ENCODE data around the gene RAB3GAP1. TPM values are rescaled to one million over a fixed set of nuclear protein-coding genes. Genes with fewer than 3 reads are reported as not detected.

RAB3GAP1 gene
- total and polyA plus RNA-seq, 2 of the 4 experiments (the other 2 are of a cell fraction): 21.2 to 65.8 TPM

DNA sequence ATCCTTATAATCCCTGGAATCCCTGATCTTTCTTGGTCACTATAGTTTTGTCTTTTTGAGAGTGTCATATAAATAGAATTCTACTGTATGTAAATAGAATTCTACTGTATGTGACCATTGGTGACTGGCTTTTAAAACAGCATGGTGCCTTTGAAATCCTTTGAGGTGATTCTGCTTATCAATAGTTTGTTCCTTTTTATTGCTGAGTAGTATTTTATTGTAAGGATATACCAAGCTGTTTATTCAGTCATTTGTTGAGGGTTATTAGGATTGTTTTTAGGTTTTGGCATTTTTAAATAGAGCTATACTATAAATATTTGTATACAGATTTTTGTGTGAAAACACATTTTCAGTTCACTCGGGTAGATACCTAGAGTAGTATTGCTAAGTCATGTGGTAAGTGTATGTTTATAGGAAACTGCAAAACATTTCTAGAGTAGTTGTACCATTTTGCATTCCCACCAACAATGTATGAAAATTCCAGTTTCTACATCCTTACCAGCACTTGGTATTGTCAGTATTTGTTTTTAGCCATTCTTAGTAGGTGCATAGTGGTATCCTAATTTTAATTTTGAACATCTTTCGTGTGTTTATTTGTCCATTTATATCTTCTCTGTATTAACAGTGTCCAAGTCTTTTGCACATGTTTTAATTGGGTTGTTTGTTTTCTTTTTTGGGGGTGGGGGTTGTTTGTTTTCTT, 45.6 kb downstream of the RAB3GAP1 start:
- Histone ChIP-seq H2AK5ac (ENCODE audit: low read depth, low read length) (no peak overlapping the region), H3K36me3 (ENCODE audit: control insufficient read depth, insufficient read depth, low read length) (peaks cover 5% of the 10 kb centered on the region; the same call in 1 of the 2 replicates), H2BK5ac (ENCODE audit: low read depth, low read length, poor library complexity, severe bottlenecking) (no peak overlapping the region), H2BK120ac (ENCODE audit: low read depth, low read length) (no peak overlapping the region), H3K4me3 (ENCODE audit: insufficient read depth, low read depth, low read length) (no peak overlapping the region), H3K23ac (ENCODE audit: low read depth, low read length) (no peak overlapping the region), H3K9me3 (ENCODE audit: control insufficient read depth, insufficient read depth, low read length) (no peaks in the 10 kb centered on the region), H2BK20ac (ENCODE audit: low read depth, low read length) (no peak overlapping the region), H3K27ac (ENCODE audit: insufficient read depth, low read length) (no peak overlapping the region), H3K18ac (ENCODE audit: low read depth, low read length) (no peak overlapping the region), H2BK15ac (ENCODE audit: low read depth, low read length) (no peak overlapping the region), H4K5ac (ENCODE audit: low read depth, low read length) (no peak overlapping the region), H4K91ac (ENCODE audit: insufficient read depth, low read depth, low read length) (no peak overlapping the region), H2AK9ac (replicated peaks; ENCODE audit: low read depth, low read length, poor library complexity) (no peak overlapping the region), H4K8ac (ENCODE audit: low read depth in 2 of 2, low read length in 2 of 2) (no peak overlapping the region; a peak in 1 of 4 replicates), H3K9me1 (ENCODE audit: insufficient read depth, low read length) (no peaks in the 10 kb centered on the region; the same call in 1 of the 2 replicates), H3K14ac (replicated peaks; ENCODE audit: low read depth, low read length) (no peak overlapping the region), H3K4ac (ENCODE audit: low read depth, low read length) (no peak overlapping the region), H3K4me2 (ENCODE audit: low read depth, low read length) (no peak overlapping the region), H3K79me1 (ENCODE audit: low read depth in 1 of 2, low read length in 2 of 2) (peaks cover 19 to 35% of the 10 kb centered on the region in 2 experiments; a peak in 3 of 4 replicates), H4K20me1 (ENCODE audit: insufficient read depth, low read length) (no peaks in the 10 kb centered on the region; the same call in 1 of the 2 replicates), H2AFZ (replicated peaks; ENCODE audit: low read length, poor library complexity) (no peak overlapping the region), H3K4me1 (ENCODE audit: control insufficient read depth, insufficient read depth, low read length) (peaks cover 6% of the 10 kb centered on the region), H3K27me3 (ENCODE audit: control insufficient read depth, insufficient read depth, low read length) (no peaks in the 10 kb centered on the region), H3K9ac (ENCODE audit: low read depth, low read length) (no peak overlapping the region), H3K56ac (ENCODE audit: extremely low read depth, insufficient read depth, low read length) (no peak overlapping the region)
- BruUV-seq (replicated peaks): no TSS peak
- WGBS, 2 experiments (ENCODE audit: extremely low coverage in 2 of 2, insufficient read length in 1 of 2): no CpG with 5 or more reads among the region's 2 CpGs
- dilution Hi-C loops (cut with HindIII; ENCODE audit: low sequenced_read_pairs, unreplicated experiment): no loop called here
- in situ Hi-C loops (cut with MboI; ENCODE audit: low sequenced_read_pairs): no loop called here
- ChIA-PET POLR2A (ENCODE audit: unreplicated experiment) (no interaction called here), CTCF (no interaction called here)
- intact Hi-C loops (cut with micrococcal nuclease): loop anchor here (5.0 kb wide), 1 partner anchor 45 kb away; the partner anchor contains the start of gene RAB3GAP1
- ATAC-seq (ENCODE audit: low read depth): no peak
- 0 out of 2 replicates have a peak, but pooled peaks have one; percentile 17 for TF ChIP-seq MAFK (IDR thresholded peaks at IDR 0.05; ENCODE audit: low read depth, low read length)
- no peak for TF ChIP-seq MXI1 (IDR thresholded peaks at IDR 0.05; ENCODE audit: borderline replicate concordance, low read depth, low read length)
- no peak for TF ChIP-seq CTCF (conservative IDR thresholded peaks at IDR 0.05; ENCODE audit: low read depth, low read length)
- TF ChIP-seq FOS (IDR thresholded peaks at IDR 0.05; ENCODE audit: low read depth, low read length): no peak
- TF ChIP-seq CHD1 (IDR thresholded peaks at IDR 0.05; ENCODE audit: low read depth, low read length): no peak
- TF ChIP-seq BHLHE40 (IDR thresholded peaks at IDR 0.05; ENCODE audit: low read depth, low read length): no peak
- no peak for DNase-seq
